Astrocyte (in vitro differentiated cells and primary cell): Measurements from ENCODE around the gene FBXW12. TPM values are rescaled to one million over a fixed set of nuclear protein-coding genes. Genes with fewer than 3 reads are reported as not detected.

Experiments
- DNase-seq: peaks from one replicate; pipeline ENCODE4 v3.0.0-alpha.2; 2010; ENCODE audit warnings: low read depth
- FAIRE-seq: peaks from 2 replicates; lab custom pipeline; 2011; peaks lifted over from hg19 to GRCh38; lab: Jason Lieb, UNC
- H2AFZ ChIP-seq: 2 replicates; pipeline ENCODE4 v1.6.0; 2012; ENCODE audit warnings: low read depth, low read length, inconsistent platforms
- H3K27ac ChIP-seq: 2 replicates; pipeline ENCODE4 v1.5.1; 2011; ENCODE audit warnings: low read depth, low read length, inconsistent platforms
- H3K27me3 ChIP-seq: 2 replicates; pipeline ENCODE4 v1.6.0; 2011; ENCODE audit warnings: low read length, inconsistent platforms; ENCODE audit not compliant: insufficient read depth
- H3K36me3 ChIP-seq: 2 replicates; pipeline ENCODE4 v1.5.1; 2011; ENCODE audit warnings: low read length, inconsistent platforms; ENCODE audit not compliant: insufficient read depth
- H3K4me1 ChIP-seq: 2 replicates; pipeline ENCODE4 v1.5.1; 2011; ENCODE audit warnings: low read length, inconsistent platforms; ENCODE audit not compliant: insufficient read depth
- H3K4me2 ChIP-seq: 2 replicates; pipeline ENCODE4 v1.6.0; 2012; ENCODE audit warnings: low read length, inconsistent platforms
- H3K4me3 ChIP-seq: 2 replicates; pipeline ENCODE4 v1.5.1; 2011; ENCODE audit warnings: low read depth, mild to moderate bottlenecking, low read length, inconsistent platforms; ENCODE audit not compliant: insufficient read depth
- H3K79me2 ChIP-seq: 2 replicates; pipeline ENCODE4 v1.6.0; 2012; ENCODE audit warnings: mild to moderate bottlenecking, low read length, inconsistent platforms; ENCODE audit not compliant: insufficient read depth
- H3K9ac ChIP-seq: 2 replicates; pipeline ENCODE4 v1.6.0; 2012; ENCODE audit warnings: mild to moderate bottlenecking, low read length, inconsistent platforms
- H3K9me3 ChIP-seq: 2 replicates; pipeline ENCODE4 v1.5.1; 2012; ENCODE audit warnings: low read depth, mild to moderate bottlenecking, low read length, inconsistent platforms; ENCODE audit not compliant: insufficient read depth
- H4K20me1 ChIP-seq: 2 replicates; pipeline ENCODE4 v1.6.0; 2012; ENCODE audit warnings: low read length, inconsistent platforms; ENCODE audit not compliant: insufficient read depth
- H3K27ac Mint-ChIP-seq: one replicate; pipeline ENCODE4 v1.8.0; 2021; ENCODE audit warnings: mild to moderate bottlenecking, mixed read lengths; ENCODE audit not compliant: unreplicated experiment
- H3K27me3 Mint-ChIP-seq: one replicate; pipeline ENCODE4 v1.8.0; 2021; ENCODE audit warnings: low read depth, mixed read lengths; ENCODE audit not compliant: unreplicated experiment
- H3K36me3 Mint-ChIP-seq: one replicate; pipeline ENCODE4 v1.8.0; 2021; ENCODE audit warnings: low read depth, mixed read lengths; ENCODE audit not compliant: unreplicated experiment
- H3K4me1 Mint-ChIP-seq: one replicate; pipeline ENCODE4 v1.8.0; 2021; ENCODE audit warnings: low read depth, mixed read lengths; ENCODE audit not compliant: unreplicated experiment
- H3K4me3 Mint-ChIP-seq: one replicate; pipeline ENCODE4 v1.8.0; 2021; ENCODE audit warnings: mild to moderate bottlenecking, moderate library complexity, mixed read lengths; ENCODE audit not compliant: unreplicated experiment
- H3K9me3 Mint-ChIP-seq: one replicate; pipeline ENCODE4 v1.8.0; 2021; ENCODE audit warnings: mild to moderate bottlenecking, mixed read lengths; ENCODE audit not compliant: unreplicated experiment
- CTCF ChIP-seq: IDR thresholded peaks from 2 replicates; pipeline ENCODE4 v1.5.1; 2011; ENCODE audit warnings: low read depth, mild to moderate bottlenecking, inconsistent platforms, low read length, moderate library complexity; ENCODE audit not compliant: insufficient read depth
- EZH2 ChIP-seq: IDR thresholded peaks from 2 replicates; pipeline ENCODE4 v1.6.1; 2012; ENCODE audit warnings: mild to moderate bottlenecking, low read length, inconsistent platforms; ENCODE audit not compliant: insufficient read depth
- total RNA-seq: library from RNA; stranded (reverse); gene quantifications from 2 replicates; pipeline ENCODE4 v1.2.1, GENCODE V29; 2021

Gene FBXW12
- total RNA-seq, 1 donor from 2014 or later, result not detected

GRCh38 chr3:48406443-48407431 lies 34.7 kb downstream of the FBXW12 start:
- peaks cover 8% of the 10 kb centered on the region for H3K4me1 Mint-ChIP-seq
- no peak for DNase-seq
- no peak overlapping the region for H3K27ac ChIP-seq
- no peaks in the 10 kb centered on the region for H3K27me3 ChIP-seq
- H2AFZ ChIP-seq, result no peak overlapping the region
- peaks cover 4% of the 10 kb centered on the region for H3K36me3 ChIP-seq
- FAIRE-seq, result no peak
- H3K27me3 Mint-ChIP-seq, result no peaks in the 10 kb centered on the region
- no peak overlapping the region for H3K4me3 ChIP-seq
- H4K20me1 ChIP-seq, result peaks cover 8% of the 10 kb centered on the region
- H3K9ac ChIP-seq, result no peak overlapping the region
- no peak overlapping the region for H3K27ac Mint-ChIP-seq
- no peaks in the 10 kb centered on the region for H3K79me2 ChIP-seq
- H3K9me3 Mint-ChIP-seq, result no peaks in the 10 kb centered on the region
- no peaks in the 10 kb centered on the region for H3K9me3 ChIP-seq
- TF ChIP-seq CTCF (no peak), EZH2 (no peak)
- no peak overlapping the region for H3K4me2 ChIP-seq
- no peak overlapping the region for H3K4me3 Mint-ChIP-seq
- peaks cover 37% of the 10 kb centered on the region for H3K36me3 Mint-ChIP-seq
- peaks cover 4% of the 10 kb centered on the region for H3K4me1 ChIP-seq

GRCh38 chr3:48407542-48408099 lies 35.6 kb downstream of the FBXW12 start:
- peaks cover 38% of the 10 kb centered on the region for H3K36me3 Mint-ChIP-seq
- Histone ChIP-seq H3K9me3 (no peaks in the 10 kb centered on the region), H3K79me2 (no peaks in the 10 kb centered on the region), H3K27me3 (no peaks in the 10 kb centered on the region), H3K4me2 (no peak overlapping the region), H4K20me1 (peaks cover 8% of the 10 kb centered on the region), H3K36me3 (peaks cover 4% of the 10 kb centered on the region), H3K9ac (no peak overlapping the region), H3K4me1 (no peaks in the 10 kb centered on the region), H3K4me3 (no peak overlapping the region), H2AFZ (no peak overlapping the region), H3K27ac (no peak overlapping the region)
- peaks cover under 1% of the 10 kb centered on the region for H3K4me1 Mint-ChIP-seq
- FAIRE-seq (no peak), DNase-seq (no peak)
- H3K27me3 Mint-ChIP-seq, result no peaks in the 10 kb centered on the region
- H3K4me3 Mint-ChIP-seq, result no peak overlapping the region
- no peaks in the 10 kb centered on the region for H3K9me3 Mint-ChIP-seq
- H3K27ac Mint-ChIP-seq, result no peak overlapping the region
- no peak for TF ChIP-seq CTCF
- TF ChIP-seq EZH2, result no peak
